HG02938 (cell line): ENCODE measurements around the gene CNOT1.
"Not testable (repeated sequence)": the region's sequence is repeated elsewhere in the genome, so short reads cannot be mapped to it uniquely, and the experiment has no call there.

ENCODE experiments used
- ATAC-seq: cut with Tn5 transposase; IDR thresholded peaks from one replicate; pipeline ENCODE4 v1.9.1; 2021; ENCODE audit warnings: mild to moderate bottlenecking, moderate library complexity; ENCODE audit not compliant: unreplicated experiment

Gene CNOT1

DNA sequence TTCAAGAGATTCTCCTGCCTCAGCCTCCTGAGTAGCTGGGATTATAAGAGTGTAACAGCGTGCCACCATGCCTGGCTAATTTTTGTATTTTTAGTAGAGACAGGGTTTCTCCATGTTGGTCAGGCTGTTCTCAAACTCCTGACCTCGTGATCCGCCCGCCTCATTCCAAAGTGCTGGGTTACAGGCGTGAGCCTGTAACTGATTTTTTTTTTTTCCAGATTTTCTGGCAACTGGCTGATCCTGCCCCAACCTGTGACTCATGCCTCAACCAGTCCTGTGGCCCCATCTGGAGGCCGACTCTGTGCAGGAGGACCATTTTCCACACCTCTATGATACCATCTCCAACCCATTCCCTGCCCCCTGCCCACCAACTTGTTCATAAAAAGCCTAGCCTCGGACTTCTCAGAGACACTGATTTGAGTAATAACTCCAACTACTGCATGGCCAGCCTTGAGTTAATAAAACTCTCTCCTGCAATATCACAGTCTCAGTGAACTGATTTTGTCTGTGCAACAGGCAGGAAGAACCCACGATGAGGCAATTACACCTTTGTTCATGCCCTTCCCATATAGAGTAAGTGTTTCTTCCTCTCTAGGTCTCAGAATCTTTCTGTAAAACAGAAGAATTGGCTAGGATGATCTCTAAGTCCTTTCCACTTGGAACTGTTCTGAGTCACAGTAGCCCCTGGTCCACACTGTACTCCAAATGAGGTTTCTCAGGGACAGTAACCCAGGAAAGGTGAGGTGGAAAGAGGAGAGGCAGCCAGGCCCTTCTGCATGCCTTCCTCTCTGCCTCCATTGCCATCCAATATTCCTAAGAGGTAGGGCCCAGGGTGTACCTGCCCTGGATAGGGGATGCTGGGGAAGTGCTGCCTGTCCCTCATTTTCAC lies 8.8 kb upstream of the CNOT1 start:
- ATAC-seq, result no peak

GRCh38 chr16:58637021-58637420 lies 7.4 kb upstream of the CNOT1 start:
- ATAC-seq, result not testable (repeated sequence)

DNA sequence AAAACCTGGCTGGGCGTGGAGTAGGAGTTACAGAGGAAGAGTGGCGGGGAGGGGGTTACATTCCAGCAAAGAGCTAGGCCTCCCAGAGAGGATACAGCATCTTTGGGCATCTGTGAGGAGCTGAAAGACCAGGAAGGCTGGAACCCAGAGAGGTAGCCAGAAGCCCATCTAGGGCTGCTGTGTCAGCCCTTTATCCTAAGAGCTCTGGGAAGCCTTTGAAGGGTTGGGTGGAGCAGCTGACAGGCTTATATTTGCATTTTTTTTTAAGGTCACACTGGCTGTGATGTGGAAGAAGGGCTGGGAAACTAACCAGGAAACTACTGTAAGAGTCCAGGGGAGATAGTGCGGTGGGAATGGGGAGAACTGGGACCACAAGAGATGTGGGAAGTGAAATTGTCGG lies 6.8 kb upstream of the CNOT1 start:
- no peak for ATAC-seq

GRCh38 chr16:58635502-58635901 lies 5.9 kb upstream of the CNOT1 start:
- ATAC-seq, result no peak

- no peak for ATAC-seq
Measured at GRCh38 chr16:58634265-58634802, 4.7 kb upstream of the CNOT1 start.

DNA sequence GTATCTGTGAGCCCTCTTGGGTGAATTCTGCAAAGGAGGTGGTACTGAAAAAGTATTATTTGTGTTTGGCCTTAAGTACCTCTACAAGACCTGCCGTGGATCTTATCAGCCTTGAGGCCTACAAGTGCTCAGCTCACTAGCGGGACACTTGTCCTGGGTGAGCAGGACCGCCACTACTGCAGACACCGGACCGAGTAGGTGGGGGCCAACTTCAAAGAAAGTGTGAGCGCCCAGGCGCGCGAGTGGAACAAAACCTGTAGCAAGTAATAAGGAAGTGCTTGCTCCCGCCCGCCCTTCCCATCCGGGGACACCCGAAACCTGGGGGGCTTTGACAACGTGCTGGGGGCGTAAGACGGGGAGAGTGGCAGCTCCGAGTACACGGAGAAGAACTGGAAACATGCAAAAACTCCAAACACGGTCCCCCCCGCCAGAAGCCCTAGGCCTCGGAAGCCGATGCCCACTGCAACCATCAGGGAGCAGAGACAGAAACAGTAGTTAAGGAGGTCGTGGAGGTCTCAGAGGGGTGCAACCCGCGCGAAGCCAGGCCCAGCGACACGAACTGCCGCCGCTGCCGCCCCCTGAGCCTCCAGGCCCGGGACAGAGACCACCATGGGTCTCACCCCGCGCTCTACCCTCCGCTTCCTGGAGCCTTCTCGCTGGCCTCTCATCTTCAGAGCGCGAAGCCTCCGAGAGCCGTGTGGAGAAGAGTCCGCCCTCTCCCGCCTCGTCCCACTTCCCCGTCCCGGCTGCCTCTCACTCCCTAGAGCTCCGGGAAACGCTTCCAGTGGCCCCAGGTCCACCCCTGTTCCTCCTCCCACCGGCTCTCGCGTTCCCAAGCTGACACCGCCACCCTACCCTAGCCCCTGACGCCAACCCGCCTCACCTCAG lies 537 bp downstream of the CNOT1 start:
- peak; percentile 0 for ATAC-seq

GRCh38 chr16:58624209-58624608 lies 5.4 kb downstream of the CNOT1 start:
- no peak for ATAC-seq

DNA sequence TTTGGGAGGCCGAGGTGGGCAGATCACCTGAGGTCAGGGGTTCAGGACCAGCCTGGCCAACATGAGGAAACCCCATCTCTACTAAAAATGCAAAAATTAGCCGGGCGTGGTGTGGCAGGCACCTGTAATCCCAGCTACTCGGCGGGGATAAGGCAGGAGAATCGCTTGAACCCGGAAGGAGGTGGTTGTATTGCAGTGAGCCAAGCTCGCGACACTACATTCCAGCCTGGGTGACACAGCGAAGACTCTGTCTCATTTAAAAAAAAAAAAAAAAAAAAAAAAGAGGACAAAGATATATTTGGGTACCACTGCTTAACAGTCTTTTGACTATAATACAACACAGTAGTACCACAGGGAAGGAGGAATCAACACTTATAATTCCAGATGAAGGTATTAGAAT lies 9.2 kb downstream of the CNOT1 start:
- ATAC-seq, result no peak

- ATAC-seq, result no peak
Measured at GRCh38 chr16:58615280-58615679, 14.3 kb downstream of the CNOT1 start.

- ATAC-seq, result no peak
Measured at GRCh38 chr16:58614860-58615259, 14.8 kb downstream of the CNOT1 start.

- no peak for ATAC-seq
Measured at GRCh38 chr16:58614212-58614611, 15.4 kb downstream of the CNOT1 start.

DNA sequence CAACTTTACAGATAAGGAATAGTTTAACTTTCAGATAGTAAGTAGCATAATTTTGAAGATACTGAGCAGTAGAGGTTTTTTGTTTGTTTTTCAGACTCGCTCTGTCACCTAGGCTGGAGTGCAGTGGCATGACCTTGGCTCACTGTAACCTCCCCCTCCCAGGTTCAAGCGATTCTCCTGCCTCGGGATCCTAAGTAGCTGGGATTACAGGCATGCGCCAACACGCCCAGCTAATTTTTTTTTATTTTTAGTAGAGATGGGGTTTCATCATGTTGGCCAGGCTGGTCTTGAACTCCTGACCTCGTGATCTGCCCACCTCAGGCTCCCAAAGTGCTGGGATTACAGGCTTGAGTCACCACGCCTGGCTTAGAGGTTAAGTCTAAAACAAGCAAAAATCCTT lies 16.7 kb downstream of the CNOT1 start:
- ATAC-seq, result not testable (repeated sequence)

DNA sequence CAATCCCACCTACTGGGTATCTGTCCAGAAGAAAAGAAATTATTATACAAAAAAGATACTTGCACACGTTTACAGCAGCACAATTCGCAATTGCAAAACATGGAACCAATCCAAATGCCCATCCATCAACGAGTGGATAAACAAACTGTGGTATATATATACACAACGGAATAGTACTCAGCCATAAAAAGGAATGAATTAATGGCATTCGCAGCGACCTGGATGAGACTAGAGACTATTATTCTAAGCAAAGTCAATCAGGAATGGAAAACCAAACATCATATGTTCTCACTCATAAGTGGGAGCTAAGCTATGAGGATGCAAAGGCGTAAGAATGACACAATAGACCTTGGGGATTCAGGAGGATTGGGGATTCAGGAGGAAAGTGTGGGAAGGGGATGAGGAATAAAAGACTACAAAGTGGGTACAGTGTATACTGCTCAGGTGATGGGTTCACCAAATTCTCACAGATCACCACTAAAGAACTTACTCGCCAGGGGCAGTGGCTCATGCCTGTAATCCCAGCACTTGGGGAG lies 21.0 kb downstream of the CNOT1 start:
- no peak for ATAC-seq

- no peak for ATAC-seq
Measured at GRCh38 chr16:58605562-58605961, 24.1 kb downstream of the CNOT1 start.

- no peak for ATAC-seq
Measured at GRCh38 chr16:58591083-58591482, 38.5 kb downstream of the CNOT1 start.

DNA sequence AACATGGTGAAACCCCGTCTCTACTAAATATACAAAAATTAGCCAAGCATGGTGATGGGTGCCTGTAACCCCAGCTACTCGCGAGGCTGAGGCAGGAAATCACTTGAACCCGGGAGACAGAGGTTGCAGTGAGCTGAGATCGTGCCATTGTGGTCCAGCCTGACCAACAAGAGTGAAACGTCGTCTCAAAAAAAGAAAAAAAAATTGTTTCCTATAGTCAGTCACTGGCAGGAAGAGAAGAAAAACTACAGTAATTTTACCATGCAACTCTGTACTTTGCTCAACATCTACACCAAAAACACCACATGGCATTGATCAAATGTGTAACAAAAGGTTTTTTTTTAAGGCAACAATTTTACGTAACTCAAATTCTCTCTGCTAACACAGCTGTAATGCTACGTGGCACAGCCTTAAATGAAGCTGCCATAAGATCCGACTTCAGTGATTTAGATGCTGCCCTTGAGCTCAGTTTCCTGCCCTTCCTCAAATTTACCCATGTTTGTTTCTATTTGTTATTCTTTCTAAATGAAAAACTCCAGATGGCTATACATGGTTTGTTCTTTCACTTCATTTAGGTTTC lies 40.2 kb downstream of the CNOT1 start:
- no peak for ATAC-seq

- ATAC-seq, result no peak
Measured at GRCh38 chr16:58588406-58588805, 41.2 kb downstream of the CNOT1 start.

GRCh38 chr16:58586340-58587030 lies 43.1 kb downstream of the CNOT1 start:
- ATAC-seq, result no peak

DNA sequence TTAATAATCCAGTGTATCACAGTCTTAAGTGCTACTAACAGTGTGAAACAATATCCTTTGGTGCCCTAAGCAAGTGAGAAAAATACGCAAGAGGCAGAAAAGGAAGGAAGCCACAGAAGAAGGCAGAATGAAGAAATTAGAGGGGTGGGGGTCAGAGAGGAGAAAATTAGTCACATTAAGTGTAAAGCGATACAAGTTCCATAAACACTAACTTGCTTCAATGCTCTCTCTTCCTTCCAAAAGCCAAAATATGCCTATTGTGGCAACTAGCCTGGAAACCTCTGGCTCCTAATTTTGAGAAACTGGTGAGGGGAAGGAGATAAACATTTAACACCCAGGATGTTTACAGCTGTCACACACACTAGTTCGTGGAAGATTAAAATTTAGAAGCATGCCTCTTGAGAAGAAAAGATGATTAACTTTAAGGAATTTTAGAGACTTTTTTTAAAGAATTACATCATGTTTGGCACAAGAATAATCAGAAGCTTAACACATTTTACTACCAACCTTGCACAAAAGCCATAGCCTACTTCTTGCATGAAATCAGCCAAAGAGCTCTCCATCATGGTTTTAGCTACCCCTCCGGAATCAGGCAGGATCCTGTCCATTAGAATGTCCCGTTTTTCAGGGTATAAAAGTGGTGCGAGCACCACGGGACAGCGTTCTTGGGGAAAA lies 44.7 kb downstream of the CNOT1 start:
- no peak for ATAC-seq
